HG02840 (cell line): Measurements from ENCODE around the gene ATP6V0C.
"Not testable (repeated sequence)": the region's sequence is repeated elsewhere in the genome, so short reads cannot be mapped to it uniquely, and the experiment has no call there.

Experiments used
- ATAC-seq: cut with Tn5 transposase; IDR thresholded peaks from one replicate; pipeline ENCODE4 v1.9.1; 2021; ENCODE audit warnings: mild to moderate bottlenecking, moderate library complexity, moderate number of reproducible peaks; ENCODE audit not compliant: unreplicated experiment, low FRiP score

ATP6V0C gene

DNA sequence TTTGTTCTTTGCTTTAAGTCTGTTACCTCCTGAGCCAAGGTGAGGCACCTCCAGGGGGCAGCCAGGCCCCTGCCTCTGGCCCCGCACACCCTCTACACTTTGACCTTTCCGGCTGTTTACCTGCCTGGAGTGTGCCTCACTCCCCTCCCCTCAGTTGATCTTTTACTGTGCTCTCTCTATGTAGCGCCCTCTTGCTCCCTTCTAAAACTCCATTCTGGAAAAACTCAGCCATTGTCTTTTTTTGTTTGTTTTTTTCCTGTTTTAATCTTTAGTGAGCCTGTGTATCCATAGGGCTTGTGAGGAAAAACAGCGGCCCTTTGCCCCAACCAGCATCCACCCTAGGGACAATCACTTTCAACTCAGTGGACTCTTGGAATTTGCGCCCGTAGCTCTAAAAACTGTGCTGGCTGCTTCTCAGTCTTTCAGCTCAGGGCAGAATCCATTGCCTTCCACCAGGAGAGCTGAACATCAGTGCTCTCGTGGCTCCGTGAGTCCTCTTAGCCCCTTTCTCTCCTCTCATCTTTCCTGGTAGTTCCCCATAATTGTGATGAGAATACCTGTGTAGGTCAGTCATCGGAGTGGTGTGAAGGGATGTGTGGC is 10.7 kb downstream of the ATP6V0C start:
- no peak for ATAC-seq

DNA sequence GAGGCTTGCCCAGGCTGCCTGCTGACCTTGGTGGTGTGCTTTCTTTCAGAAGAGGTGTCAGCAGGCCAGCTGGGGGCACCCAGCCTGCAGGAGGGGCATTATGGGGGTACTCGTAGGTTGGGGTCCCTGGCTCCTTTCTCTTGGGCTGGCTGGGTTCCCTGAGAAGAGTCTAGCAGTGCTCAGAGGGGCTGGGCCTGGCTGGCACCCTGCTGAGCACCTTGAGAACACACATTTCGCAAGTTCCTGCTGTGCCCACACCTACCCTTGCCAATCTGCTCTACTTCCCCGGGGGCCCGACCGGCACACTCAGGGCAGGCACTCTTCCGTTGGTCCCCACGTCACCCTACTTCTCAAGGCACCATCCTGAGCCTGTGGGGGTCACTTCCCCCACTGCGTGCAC is 12.4 kb downstream of the ATP6V0C start:
- ATAC-seq: no peak

DNA sequence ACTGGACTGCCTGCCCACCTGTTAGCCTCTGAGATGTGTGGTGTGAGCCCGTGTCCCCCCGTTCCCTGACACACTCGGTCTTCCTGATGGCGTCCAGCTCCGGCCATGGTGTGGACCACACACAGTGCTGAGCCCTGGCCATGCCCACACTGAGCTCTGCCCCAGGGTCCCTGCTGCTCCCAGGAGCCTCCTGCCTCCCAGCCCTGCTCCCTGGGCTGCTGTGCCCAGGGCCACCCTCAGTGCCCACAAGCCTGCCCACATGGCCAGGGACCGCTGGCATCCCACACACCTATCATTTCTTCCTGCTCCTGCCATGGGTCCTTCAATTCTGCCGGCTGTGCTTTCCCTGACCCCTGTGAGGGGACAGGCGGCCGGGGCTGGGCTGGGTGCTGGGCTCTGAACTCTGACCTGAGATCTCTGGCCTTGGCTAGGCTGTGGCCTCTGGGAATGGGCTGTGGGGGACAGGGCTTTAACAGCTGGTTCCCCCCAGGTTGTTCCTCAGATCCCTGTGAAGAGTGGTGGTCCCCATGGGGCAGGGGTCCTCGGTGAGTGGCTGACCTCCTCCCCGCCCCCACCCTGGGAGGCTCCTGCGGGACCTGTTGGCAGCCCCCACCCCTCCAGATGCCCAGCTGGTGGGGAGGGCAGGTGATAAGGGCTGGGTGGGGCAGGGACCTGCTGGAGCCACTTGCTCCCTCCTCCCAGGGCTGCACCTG is 13.5 kb downstream of the ATP6V0C start:
- ATAC-seq: no peak

GRCh38 chr16:2527784-2528100 is 14.0 kb downstream of the ATP6V0C start:
- ATAC-seq: no peak

GRCh38 chr16:2528161-2529060 is 14.7 kb downstream of the ATP6V0C start:
- no peak for ATAC-seq

DNA sequence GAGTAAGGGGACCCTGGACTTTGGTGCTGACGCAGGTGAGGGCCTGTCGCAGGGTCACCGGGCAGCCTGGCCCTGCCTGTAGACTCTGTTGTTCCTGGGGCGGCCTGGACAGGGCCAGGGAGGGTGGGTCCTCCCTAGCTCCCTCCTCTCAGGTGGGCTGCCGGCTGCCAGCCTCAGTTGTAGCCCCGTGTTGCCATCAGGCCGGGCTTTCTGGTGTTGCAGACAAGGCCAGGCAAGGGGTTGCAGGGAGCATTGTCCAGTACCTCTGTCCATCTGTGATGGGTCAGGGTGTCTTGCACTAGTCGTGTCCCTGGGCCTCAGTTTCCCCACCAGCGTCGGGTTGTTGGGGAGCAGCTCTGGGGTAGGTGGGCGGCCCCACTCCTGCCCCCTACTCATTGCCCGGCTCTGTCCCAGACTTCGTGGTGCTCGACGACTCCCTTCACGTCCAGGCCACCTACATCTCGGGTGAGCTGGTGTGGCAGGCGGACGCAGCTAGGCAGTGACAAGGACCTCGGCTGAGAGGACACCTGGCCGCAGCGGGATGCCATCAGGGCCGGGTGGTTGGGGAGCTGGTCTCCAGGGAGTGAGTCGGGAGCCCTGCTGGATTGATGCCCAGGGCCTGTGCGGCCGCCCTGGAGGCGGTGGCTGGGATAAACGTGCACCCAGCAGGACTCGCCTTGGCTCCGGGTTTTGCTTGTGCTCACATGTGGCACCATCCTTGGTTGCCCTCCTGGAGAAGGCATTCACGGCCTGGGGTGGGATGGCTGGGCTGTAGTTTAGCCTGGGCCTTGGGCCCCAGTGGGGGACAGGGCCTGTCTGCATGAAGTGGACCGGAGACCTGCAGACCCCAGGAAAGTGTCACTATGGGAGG is 15.5 kb downstream of the ATP6V0C start:
- ATAC-seq: no peak

GRCh38 chr16:2529961-2530628 is 16.3 kb downstream of the ATP6V0C start:
- ATAC-seq: no peak

DNA sequence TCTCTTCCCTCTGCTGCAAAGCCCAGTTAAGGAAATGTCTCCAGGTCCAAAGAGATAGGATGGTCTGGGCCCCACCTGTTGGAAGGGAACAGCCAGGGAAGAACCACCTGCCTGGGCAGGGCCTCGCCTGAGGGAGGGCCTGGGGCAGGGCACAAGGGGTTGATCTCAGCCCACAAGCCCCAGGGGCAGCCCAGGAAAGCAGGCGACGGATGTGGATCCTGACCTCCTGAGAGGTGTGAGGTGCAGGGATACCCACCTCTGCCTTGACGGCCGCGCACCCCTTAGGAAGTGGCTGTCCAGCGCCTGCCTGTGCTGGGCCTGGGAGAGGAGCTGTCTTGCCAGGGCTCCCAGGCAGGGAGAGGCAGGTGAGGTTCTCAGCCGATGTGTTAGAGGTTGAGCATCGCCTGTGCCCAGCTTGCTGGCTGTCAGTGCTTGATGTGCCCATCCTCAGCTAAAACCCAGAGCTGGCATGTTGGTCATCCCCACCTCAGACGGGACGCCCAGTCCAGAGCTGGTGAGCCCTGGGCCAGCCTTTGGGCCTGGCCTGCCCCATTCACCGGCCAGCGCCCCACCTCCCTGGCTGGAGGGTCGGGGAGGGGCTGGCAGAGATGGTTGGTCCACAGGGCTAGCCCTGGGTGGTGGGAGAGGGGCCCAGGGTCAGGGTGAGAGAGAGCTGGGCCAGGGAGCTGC is 17.0 kb downstream of the ATP6V0C start:
- no peak for ATAC-seq

- no peak for ATAC-seq
Measured at GRCh38 chr16:2531371-2531695, 17.6 kb downstream of the ATP6V0C start, which contains the start of gene CEMP1. Gene CEMP1, minus strand, starts transcription at chr16:2531408. Its CDS starts 335 bp downstream, at chr16:2531073.

DNA sequence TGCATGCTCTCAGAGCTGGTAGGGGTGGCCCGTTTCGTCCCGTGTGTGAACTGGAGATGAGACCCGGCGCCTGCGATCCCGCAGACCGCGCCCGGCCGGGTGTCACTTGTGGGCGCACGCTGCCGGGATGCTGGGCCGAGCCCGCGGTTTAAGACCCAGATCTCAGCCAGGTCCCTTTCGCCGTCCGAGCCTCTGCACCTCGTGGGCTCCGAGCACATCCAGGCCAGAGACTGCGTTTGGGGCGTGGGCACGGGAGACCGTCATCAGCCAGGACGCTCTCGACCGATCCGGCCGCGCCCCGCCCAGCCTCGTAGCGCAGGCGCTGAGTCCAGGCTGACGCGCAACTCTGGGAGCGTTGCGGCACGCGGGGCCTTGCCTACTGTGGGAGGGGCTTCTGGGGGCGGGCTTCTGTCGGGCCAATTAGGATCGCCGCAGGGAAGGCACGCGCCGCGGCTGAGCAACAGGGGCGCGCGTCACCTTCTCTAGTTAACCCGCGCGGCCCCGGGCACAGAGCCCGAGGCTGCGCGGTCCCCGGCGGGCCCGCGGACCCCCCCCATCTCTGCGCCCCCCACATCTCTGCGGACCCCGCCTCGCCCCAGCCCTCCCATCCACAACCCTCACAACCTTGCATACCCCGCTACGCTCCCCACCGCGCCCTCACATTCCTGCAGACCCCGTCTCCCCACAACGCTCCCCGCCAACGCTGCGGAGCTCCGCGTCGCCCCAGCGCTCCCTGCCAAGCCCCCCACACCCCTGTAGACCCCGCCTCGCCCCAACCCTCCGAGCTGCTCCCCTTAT is 18.1 kb downstream of the ATP6V0C start:
- peak; percentile 76 for ATAC-seq

DNA sequence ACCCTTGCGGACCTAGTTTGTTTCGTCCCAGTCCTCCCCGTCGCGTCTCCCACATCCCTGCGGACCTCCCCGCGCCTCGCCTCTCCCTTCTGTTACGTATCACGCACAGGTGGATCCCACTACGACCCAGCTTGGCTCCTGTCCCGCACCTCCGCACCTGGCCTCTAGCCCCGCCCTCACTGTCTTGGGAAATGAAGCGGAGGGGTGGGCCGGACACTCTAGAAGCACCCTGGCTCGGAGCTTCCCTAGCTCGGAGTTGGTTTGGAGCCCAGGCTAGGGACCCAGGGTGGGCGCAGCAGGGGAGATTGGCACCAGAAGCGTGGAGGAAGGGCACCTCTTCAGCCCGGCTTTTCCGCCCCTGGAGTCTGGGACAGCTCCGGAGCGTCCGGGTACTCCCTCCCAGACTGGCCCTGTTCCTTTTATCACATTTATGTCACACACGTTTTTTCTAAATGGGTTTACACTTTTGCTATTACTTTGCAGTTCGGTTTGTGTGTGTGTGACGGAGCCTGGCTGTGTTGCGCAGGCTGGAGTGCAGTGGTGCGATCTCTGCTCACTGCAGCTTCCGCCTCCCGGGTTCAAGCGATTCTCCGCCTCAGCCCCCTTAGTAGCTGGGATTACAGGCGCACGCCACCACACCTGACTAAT is 18.9 kb downstream of the ATP6V0C start:
- no peak for ATAC-seq

DNA sequence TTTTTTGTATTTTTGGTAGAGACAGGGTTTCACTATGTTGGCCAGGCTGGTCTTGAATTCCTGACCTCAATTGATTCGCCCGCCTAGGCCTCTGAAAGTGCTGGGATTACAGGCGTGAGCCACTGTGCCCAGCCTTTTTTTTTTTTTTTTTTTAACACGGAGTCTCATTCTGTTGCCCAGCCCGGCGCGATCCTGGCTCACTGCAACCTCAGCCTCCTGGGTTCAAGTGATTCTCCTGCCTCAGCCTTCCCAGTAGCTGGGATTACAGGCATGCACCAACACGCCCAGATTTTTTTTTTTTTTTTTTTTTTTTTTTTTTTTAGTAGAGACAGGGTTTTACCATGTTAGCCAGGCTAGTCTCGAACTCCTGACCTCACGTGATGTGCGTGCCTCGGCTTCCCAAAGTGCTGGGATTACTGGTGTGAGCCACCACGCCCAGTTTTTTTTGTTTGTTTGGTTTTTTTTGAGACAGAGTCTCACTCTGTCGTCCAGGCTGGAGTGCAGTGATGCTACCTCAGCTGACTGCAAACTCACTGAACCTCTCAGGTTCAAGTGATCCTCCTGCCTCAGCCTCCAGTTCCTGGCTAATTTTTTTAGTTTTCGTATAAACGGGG is 19.5 kb downstream of the ATP6V0C start:
- not testable (repeated sequence) for ATAC-seq

- ATAC-seq: no peak
Measured at GRCh38 chr16:2533912-2534311, 20.2 kb downstream of the ATP6V0C start.

- not testable (repeated sequence) for ATAC-seq
Measured at GRCh38 chr16:2534335-2534734, 20.6 kb downstream of the ATP6V0C start.

DNA sequence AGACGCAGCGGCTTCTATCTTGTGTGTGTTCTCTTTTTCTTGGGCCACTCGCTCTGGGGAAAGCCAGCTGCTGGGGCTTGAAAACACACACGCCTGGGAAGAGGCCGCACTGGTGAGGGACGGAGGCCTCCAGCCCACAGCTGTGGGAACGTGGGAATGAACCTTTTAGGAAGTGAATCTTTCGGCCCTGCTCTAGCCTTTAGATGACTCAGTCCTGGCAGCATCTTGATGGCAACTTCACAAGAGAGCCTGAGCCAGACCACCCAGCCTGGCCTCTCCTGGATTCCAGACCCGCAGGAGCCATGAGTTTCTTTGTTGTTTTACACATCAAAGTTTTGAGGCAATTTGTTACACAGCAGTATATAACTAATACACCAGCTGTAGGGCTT is 21.9 kb downstream of the ATP6V0C start:
- no peak for ATAC-seq

- peak; percentile 75 for ATAC-seq
Measured at GRCh38 chr16:2537451-2538379, 24.0 kb downstream of the ATP6V0C start, which contains the start of gene PDPK1. Gene PDPK1, plus strand, starts transcription at chr16:2538021. Its CDS starts 92 bp downstream, at chr16:2538113.
